ENCODE measurements around the gene DDIAS.

Gene DDIAS

GRCh38 chr11:82858556-82859091 lies 42.9 kb upstream of the DDIAS start:
- H3K4me3 ChIP-seq (ENCODE audit: low read depth, low read length) = no peak overlapping the region
- TF ChIP-seq CTCF (IDR thresholded peaks at IDR 0.05; ENCODE audit: borderline replicate concordance, insufficient read depth, low read depth, low read length) = no peak

GRCh38 chr11:82859750-82860149 lies 41.8 kb upstream of the DDIAS start:
- no peak for TF ChIP-seq CTCF (IDR thresholded peaks at IDR 0.05; ENCODE audit: borderline replicate concordance, insufficient read depth, low read depth, low read length)
- H3K4me3 ChIP-seq (ENCODE audit: low read depth, low read length) = no peak overlapping the region

- TF ChIP-seq CTCF (IDR thresholded peaks at IDR 0.05; ENCODE audit: borderline replicate concordance, insufficient read depth, low read depth, low read length) = no peak
- no peak overlapping the region for H3K4me3 ChIP-seq (ENCODE audit: low read depth, low read length)
These were observed 39.2 kb upstream of the DDIAS start for GRCh38 chr11:82862379-82862778.

GRCh38 chr11:82863209-82863608 lies 38.3 kb upstream of the DDIAS start:
- H3K4me3 ChIP-seq (ENCODE audit: low read depth, low read length) = no peak overlapping the region
- TF ChIP-seq CTCF (IDR thresholded peaks at IDR 0.05; ENCODE audit: borderline replicate concordance, insufficient read depth, low read depth, low read length) = no peak

- no peak overlapping the region for H3K4me3 ChIP-seq (ENCODE audit: low read depth, low read length)
- TF ChIP-seq CTCF (IDR thresholded peaks at IDR 0.05; ENCODE audit: borderline replicate concordance, insufficient read depth, low read depth, low read length) = peak; percentile 61
These were observed 37.3 kb upstream of the DDIAS start for GRCh38 chr11:82864268-82864667.

GRCh38 chr11:82865841-82866240 lies 35.7 kb upstream of the DDIAS start:
- no peak for TF ChIP-seq CTCF (IDR thresholded peaks at IDR 0.05; ENCODE audit: borderline replicate concordance, insufficient read depth, low read depth, low read length)
- no peak overlapping the region for H3K4me3 ChIP-seq (ENCODE audit: low read depth, low read length)

GRCh38 chr11:82867495-82868082 lies 33.9 kb upstream of the DDIAS start:
- no peak overlapping the region for H3K4me3 ChIP-seq (ENCODE audit: low read depth, low read length)

More at GRCh38 chr11:82867495-82868082, 33.9 kb upstream of the DDIAS start:
- TF ChIP-seq CTCF (IDR thresholded peaks at IDR 0.05; ENCODE audit: borderline replicate concordance, insufficient read depth, low read depth, low read length) = peak; percentile 48; the same call in 1 of the 2 replicates
